B cell (primary cell): ENCODE data around the gene OR13J1. TPM values are rescaled to one million over a fixed set of nuclear protein-coding genes. Genes with fewer than 3 reads are reported as not detected.
"Not testable (repeated sequence)": the region's sequence is repeated elsewhere in the genome, so short reads cannot be mapped to it uniquely, and the experiment has no call there.

Experiments used
- ATAC-seq: fragments of 200-7000 bp; cut with Tn5 transposase; one replicate; pipeline ENCODE4 v1.10.0; 2021; ENCODE audit warnings: low read depth, mild to moderate bottlenecking, moderate number of reproducible peaks, moderate library complexity
- CTCF ChIA-PET: fragments of 350-600 bp; sonication (Branson Sonifier 250); formaldehyde crosslinking; loops from one replicate; lab custom pipeline; 2021; ENCODE audit warnings: antibody characterized with exemption, inconsistent platforms; lab: Charles Lee
- POLR2A ChIA-PET: fragments of 350-600 bp; sonication (Branson Sonifier 250); formaldehyde crosslinking; loops from one replicate; lab custom pipeline; 2021; ENCODE audit warnings: antibody characterized with exemption; lab: Charles Lee
- DNase-seq: peaks from one replicate; pipeline ENCODE4 v3.0.0; 2013
- H2AFZ ChIP-seq: 2 replicates; pipeline ENCODE4 v1.6.1; 2012; ENCODE audit warnings: mild to moderate bottlenecking, low read depth, low read length; ENCODE audit not compliant: insufficient read depth, poor library complexity, severe bottlenecking
- H3K27ac ChIP-seq, 2 donors: 1 replicate in 1 of 2; 2 replicates in 1 of 2; pipeline ENCODE4 v1.5.1; 2012 to 2013; ENCODE audit warnings: low read length in 2 of 2, mild to moderate bottlenecking in 2 of 2, moderate library complexity in 1 of 2
- H3K27me3 ChIP-seq, 4 experiments: fragments of 200-600 bp in 1 of 4; sonication (generic) in 1 of 4; replicated peaks in 1 of 4; 1 replicate in 2 of 4; 2 replicates in 2 of 4; pipeline versions ENCODE4 v1.6.1 to v1.7.0; 2013 to 2016; ENCODE audit warnings: low read length in 3 of 4, mild to moderate bottlenecking in 2 of 4, mixed read lengths in 1 of 4, moderate library complexity in 1 of 4; ENCODE audit not compliant: insufficient read depth in 4 of 4, control insufficient read depth in 3 of 4; ENCODE audit errors: control extremely low read depth in 1 of 4
- H3K36me3 ChIP-seq, 2 experiments: replicated peaks in 1 of 2; 1 replicate in 1 of 2; 2 replicates in 1 of 2; pipeline versions ENCODE4 v1.6.1 to v1.7.1; 2013; ENCODE audit warnings: low read length in 1 of 2; ENCODE audit not compliant: insufficient read depth in 2 of 2, control insufficient read depth in 1 of 2; ENCODE audit errors: control extremely low read depth in 1 of 2, extremely low read depth in 1 of 2
- H3K4me1 ChIP-seq, 2 donors: fragments of 200-600 bp in 1 of 2; sonication (generic) in 1 of 2; 1 replicate in 1 of 2; 2 replicates in 1 of 2; pipeline versions ENCODE4 v1.5.1 to v1.6.1; 2013 to 2017; ENCODE audit warnings: low read length in 2 of 2; ENCODE audit not compliant: control insufficient read depth in 2 of 2, insufficient read depth in 2 of 2
- H3K4me2 ChIP-seq: replicated peaks from 2 replicates; pipeline ENCODE3; 2012; ENCODE audit warnings: mild to moderate bottlenecking, low read depth, low read length; ENCODE audit not compliant: poor library complexity, severe bottlenecking
- H3K4me3 ChIP-seq, 5 experiments: fragments of 200-600 bp in 1 of 5; sonication (generic) in 1 of 5; 1 replicate in 3 of 5; 2 replicates in 2 of 5; pipeline versions ENCODE4 v1.5.1 to v1.7.0; 2011 to 2016; ENCODE audit warnings: low read length in 4 of 5, mild to moderate bottlenecking in 4 of 5, low read depth in 2 of 5, control low read depth in 1 of 5, moderate library complexity in 1 of 5; ENCODE audit not compliant: insufficient read depth in 1 of 5; ENCODE audit errors: control extremely low read depth in 1 of 5, extremely low read depth in 1 of 5
- H3K79me2 ChIP-seq: fragments of 200-600 bp; sonication (generic); one replicate; pipeline ENCODE4 v1.6.0; 2016; ENCODE audit warnings: low read length; ENCODE audit not compliant: control insufficient read depth, insufficient read depth
- H3K9ac ChIP-seq: fragments of 200-600 bp; sonication (generic); 2 replicates; pipeline ENCODE4 v1.6.1; 2017; ENCODE audit warnings: mild to moderate bottlenecking, low read length, moderate library complexity
- H3K9me3 ChIP-seq, 3 donors: one replicate each; pipeline versions ENCODE4 v1.6.1 to v1.7.1; 2013; ENCODE audit warnings: low read length in 2 of 3; ENCODE audit not compliant: control insufficient read depth in 2 of 3, insufficient read depth in 1 of 3; ENCODE audit errors: control extremely low read depth in 1 of 3
- H4K20me1 ChIP-seq: 2 replicates; pipeline ENCODE4 v1.6.0; 2012; ENCODE audit warnings: mild to moderate bottlenecking, low read length; ENCODE audit not compliant: insufficient read depth, control insufficient read depth, poor library complexity, severe bottlenecking
- H3K27ac Mint-ChIP-seq: one replicate; pipeline ENCODE4 v1.8.0; 2021; ENCODE audit warnings: mixed read lengths
- H3K27me3 Mint-ChIP-seq: one replicate; pipeline ENCODE4 v1.8.0; 2021; ENCODE audit warnings: mixed read lengths
- H3K4me1 Mint-ChIP-seq: one replicate; pipeline ENCODE4 v1.8.0; 2021; ENCODE audit warnings: mixed read lengths
- H3K4me3 Mint-ChIP-seq: one replicate; pipeline ENCODE4 v1.8.0; 2021; ENCODE audit warnings: mixed read lengths
- H3K9me3 Mint-ChIP-seq: one replicate; pipeline ENCODE4 v1.8.0; 2022; ENCODE audit warnings: mixed read lengths; ENCODE audit not compliant: insufficient read depth
- EZH2 ChIP-seq: IDR thresholded peaks from 2 replicates; pipeline ENCODE4 v1.6.1; 2012; ENCODE audit warnings: borderline replicate concordance, low read depth, mild to moderate bottlenecking, moderate library complexity, low read length; ENCODE audit not compliant: insufficient read depth, poor library complexity, severe bottlenecking
- WGBS: methylation state at CpG from one replicate; pipeline ENCODE4 v1.1.5; 2013; ENCODE audit warnings: missing lambda C conversion rate; ENCODE audit not compliant: insufficient coverage; 5-methylcytosine and 5-hydroxymethylcytosine counted together
- intact Hi-C: fragments of 100-400 bp; cut with micrococcal nuclease; formaldehyde crosslinking; loops from one replicate; pipeline ENCODE4 v1.10.0; 2022
- polyA plus RNA-seq: library from polyadenylated mRNA; depleted of rRNA; stranded (reverse); fragments of >200 nt; gene quantifications from 2 replicates; pipeline ENCODE4 v1.2.3, GENCODE V29; 2012
- total RNA-seq, 2 donors: library from RNA; stranded (reverse); fragments of 120-200 nt in 1 of 2; gene quantifications; 1 replicate in 1 of 2; 2 replicates in 1 of 2; pipeline versions ENCODE4 v1.2.3 to v1.2.4, GENCODE V29; 2013 to 2022
- TF ChIP-seq, protein P1 (sequence below): fragments of 200-600 bp; IDR thresholded peaks from one replicate; pipeline ENCODE4 v1.8.0; 2022; ENCODE audit warnings: antibody characterized with exemption, mild to moderate bottlenecking

Gene OR13J1
- total and polyA plus RNA-seq, 2 donors (not counting 1 experiment from before 2014, with no cell fraction given), result not detected

DNA sequence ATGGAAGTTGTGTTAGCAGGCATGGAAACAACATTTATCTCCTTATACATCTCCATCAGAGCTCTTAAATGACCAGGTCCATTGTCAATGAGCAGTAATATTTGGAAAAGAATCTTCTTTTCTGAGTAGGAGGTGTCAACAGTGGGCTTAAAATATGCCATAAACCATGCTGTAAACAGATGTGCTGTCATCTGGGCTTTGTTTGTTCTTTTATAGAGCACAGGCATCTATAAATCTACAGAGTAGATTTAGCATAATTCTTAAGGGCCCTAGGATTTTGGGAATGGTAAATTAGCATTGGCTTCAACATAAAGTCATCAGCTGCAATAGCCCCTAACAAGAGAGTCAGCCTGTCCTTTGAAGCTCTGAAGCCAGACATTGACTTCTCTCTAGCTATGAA is 28.1 kb upstream of the OR13J1 start:
- H3K4me2 ChIP-seq, result no peak overlapping the region
- ChIA-PET CTCF (interaction anchor here (1.2 to 1.5 kb wide), 3 partner anchors 10 to 125 kb away, joined by 3 to 5 read pairs (median 4); no protein-coding TSS in a partner anchor), POLR2A (no interaction called here)
- peaks cover 0 to 9% (median 6%) of the 10 kb centered on the region in 4 experiments for H3K27me3 ChIP-seq
- intact Hi-C loops, result no loop called here
- H3K27ac ChIP-seq, result no peak overlapping the region
- H3K27me3 Mint-ChIP-seq, result peaks cover 35% of the 10 kb centered on the region
- TF ChIP-seq, protein P1, sequence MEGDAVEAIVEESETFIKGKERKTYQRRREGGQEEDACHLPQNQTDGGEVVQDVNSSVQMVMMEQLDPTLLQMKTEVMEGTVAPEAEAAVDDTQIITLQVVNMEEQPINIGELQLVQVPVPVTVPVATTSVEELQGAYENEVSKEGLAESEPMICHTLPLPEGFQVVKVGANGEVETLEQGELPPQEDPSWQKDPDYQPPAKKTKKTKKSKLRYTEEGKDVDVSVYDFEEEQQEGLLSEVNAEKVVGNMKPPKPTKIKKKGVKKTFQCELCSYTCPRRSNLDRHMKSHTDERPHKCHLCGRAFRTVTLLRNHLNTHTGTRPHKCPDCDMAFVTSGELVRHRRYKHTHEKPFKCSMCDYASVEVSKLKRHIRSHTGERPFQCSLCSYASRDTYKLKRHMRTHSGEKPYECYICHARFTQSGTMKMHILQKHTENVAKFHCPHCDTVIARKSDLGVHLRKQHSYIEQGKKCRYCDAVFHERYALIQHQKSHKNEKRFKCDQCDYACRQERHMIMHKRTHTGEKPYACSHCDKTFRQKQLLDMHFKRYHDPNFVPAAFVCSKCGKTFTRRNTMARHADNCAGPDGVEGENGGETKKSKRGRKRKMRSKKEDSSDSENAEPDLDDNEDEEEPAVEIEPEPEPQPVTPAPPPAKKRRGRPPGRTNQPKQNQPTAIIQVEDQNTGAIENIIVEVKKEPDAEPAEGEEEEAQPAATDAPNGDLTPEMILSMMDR, result no peak
- no peak for TF ChIP-seq EZH2
- H3K4me3 ChIP-seq, result no peak overlapping the region
- H3K9me3 ChIP-seq, result no peaks in the 10 kb centered on the region
- no peaks in the 10 kb centered on the region for H3K36me3 ChIP-seq
- no peak overlapping the region for H2AFZ ChIP-seq
- no peaks in the 10 kb centered on the region for H3K79me2 ChIP-seq
- H3K4me1 ChIP-seq, result no peaks in the 10 kb centered on the region
- no peak overlapping the region for H3K4me3 Mint-ChIP-seq
- no peaks in the 10 kb centered on the region for H4K20me1 ChIP-seq
- H3K9ac ChIP-seq, result no peak overlapping the region
- no peaks in the 10 kb centered on the region for H3K4me1 Mint-ChIP-seq
- H3K9me3 Mint-ChIP-seq, result no peaks in the 10 kb centered on the region
- no peak for ATAC-seq
- no peak overlapping the region for H3K27ac Mint-ChIP-seq
- DNase-seq, result no peak

DNA sequence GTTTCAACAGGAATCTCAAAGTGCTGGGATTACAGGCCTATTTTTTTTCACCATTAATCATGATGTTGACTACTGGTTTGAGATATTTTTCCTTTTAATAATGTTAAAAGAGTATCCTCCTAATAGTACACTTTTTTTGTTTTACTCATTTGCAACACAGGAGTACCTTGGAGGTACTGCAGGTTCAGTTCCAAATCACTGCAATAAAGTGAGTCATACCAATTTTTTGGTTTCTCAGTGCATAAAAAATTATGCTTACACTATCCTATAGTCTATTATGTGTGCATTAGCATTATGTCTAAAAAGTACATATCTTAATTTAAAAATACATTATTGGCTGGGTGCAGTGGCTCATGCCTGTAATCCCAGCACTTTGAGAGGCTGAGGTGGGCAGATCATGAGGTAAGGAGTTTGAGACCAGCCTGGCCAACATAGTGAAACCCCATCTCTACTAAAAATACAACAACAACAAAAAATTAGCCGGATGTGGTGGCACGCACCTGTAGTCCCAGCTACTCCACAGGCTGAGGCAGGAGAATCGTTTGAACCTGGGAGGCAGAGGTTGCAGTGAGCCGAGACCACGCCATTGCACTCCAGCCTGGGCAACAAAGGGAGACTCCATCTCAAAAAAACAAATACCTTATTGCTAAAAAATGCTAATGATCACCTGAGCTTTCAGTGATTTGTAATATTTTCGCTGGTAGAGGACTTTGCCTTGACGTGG is 27.3 kb upstream of the OR13J1 start:
- ATAC-seq, H3K4me1 Mint-ChIP-seq, H3K4me1 ChIP-seq: not testable (repeated sequence)

More for the DNA sequence above, 27.3 kb upstream of the OR13J1 start:
- H3K27me3 Mint-ChIP-seq, result peaks cover 35% of the 10 kb centered on the region
- H3K4me3 ChIP-seq, H3K4me3 Mint-ChIP-seq, H4K20me1 ChIP-seq, H3K36me3 ChIP-seq, intact Hi-C loops, H3K4me2 ChIP-seq, H3K27me3 ChIP-seq, H3K9me3 ChIP-seq, H3K79me2 ChIP-seq, H3K27ac Mint-ChIP-seq, H2AFZ ChIP-seq, H3K9me3 Mint-ChIP-seq, POLR2A ChIA-PET, H3K9ac ChIP-seq, DNase-seq, H3K27ac ChIP-seq: not testable (repeated sequence)
- CTCF ChIA-PET, result interaction anchor here (1.0 to 1.5 kb wide), 4 partner anchors 9 to 126 kb away, joined by 3 to 5 read pairs (median 4); no protein-coding TSS in a partner anchor
- 84% methylated on average over 4 of the region's 7 CpGs for WGBS
